Effector CD8-positive, alpha-beta T cell (primary cell): Measurements from ENCODE around the gene C2CD4C.
"Not testable (repeated sequence)": the region's sequence is repeated elsewhere in the genome, so short reads cannot be mapped to it uniquely, and the experiment has no call there.

Experiments
- DNase-seq: peaks from one replicate; lab custom pipeline; 2025; lab: John Stamatoyannopoulos, UW

The C2CD4C gene

DNA sequence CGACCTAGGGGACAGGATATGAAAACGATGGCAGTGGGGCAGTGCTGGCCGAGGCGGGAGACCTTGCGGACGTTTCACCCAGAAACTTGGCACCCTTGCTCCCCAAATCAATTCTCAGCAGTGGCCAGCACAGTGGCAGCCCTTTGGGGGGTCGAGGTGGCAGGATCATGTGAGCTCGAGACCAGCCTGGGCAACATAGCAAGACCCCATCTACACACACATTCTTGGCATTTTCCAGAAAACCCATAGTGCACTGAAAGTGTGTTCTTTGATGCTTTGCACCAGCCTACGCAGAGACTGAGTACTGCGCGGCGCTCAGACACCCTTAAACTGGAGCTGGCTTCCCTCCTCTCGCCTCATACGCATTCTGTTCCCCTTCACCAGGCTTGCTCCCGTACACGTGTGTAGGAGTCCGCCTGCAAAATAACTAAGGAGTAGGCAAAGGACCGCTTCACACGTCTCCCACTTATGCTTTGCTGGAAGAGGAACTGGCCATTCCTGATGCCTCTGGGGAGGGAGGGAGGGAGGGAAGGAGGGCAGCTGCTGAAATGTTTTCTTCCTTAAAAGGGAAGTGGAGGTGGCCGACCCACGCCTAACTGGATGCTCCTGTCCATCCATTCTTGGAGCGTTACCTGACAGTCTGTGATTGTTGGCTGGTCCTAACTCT, 40.9 kb downstream of the C2CD4C start:
- DNase-seq = no peak

- no peak for DNase-seq
Observed at GRCh38 chr19:367561-367960, 41.4 kb downstream of the C2CD4C start.

GRCh38 chr19:366951-367350, 42.0 kb downstream of the C2CD4C start:
- no peak for DNase-seq

- no peak for DNase-seq
Observed at GRCh38 chr19:366205-366783, 42.7 kb downstream of the C2CD4C start.

DNA sequence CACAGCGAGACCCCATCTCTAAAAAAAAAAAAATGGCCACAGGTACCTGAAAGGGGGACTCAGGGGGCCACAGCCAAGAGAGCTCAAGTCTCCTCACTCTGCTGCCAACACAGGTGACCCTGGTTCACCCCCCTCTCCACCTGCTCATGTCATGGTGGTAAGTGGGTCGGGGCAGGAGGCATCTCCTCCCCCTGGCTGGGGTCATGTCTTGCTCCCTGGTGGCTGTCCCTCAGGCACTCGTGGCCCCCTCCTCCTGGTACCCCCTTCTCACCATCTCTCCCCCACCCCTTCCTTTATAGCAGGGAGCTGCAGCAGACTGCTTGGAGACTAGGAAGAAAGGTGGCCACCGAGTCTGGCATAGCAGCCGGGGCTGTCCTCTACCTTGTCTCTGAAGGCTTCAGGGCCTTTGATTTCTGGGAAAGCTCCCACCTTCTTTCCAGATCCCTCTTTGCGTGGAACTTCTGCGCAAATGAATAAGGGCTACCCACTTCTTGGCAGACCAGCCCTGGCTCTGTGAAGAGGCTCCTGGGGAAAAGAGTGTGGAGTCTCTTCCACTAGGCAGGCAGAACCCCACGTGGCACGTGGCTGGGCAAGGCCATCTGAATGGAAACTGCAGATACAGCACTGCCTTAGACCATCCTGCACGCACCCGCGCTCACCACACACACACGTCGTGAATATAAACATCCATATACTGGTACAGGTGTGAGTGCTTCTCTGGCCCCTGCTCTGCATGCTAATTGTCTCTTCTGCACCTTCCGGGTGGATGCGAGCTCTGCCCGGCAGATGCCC, 44.3 kb downstream of the C2CD4C start:
- no peak for DNase-seq

DNA sequence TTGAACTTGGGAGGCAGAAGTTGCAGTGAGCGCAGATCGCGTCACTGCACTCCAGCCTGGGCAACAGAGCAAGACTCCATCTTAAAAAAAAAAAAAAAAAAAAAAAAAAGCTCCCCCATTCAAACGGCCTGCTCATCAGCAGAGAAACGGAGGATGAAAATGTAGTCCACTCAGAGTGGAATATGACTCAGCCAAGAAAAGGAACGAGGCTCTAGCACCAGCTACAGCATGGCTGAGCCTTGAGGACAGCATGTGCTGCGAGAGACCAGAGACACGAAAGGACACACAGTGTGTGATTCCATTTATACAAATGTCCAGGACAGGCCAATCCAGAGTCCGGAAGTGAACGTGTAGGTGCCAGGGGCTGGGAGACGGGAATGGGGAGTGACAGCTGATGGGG, 46.3 kb downstream of the C2CD4C start:
- DNase-seq = no peak

- no peak for DNase-seq
Observed at GRCh38 chr19:362154-362553, 46.8 kb downstream of the C2CD4C start.

DNA sequence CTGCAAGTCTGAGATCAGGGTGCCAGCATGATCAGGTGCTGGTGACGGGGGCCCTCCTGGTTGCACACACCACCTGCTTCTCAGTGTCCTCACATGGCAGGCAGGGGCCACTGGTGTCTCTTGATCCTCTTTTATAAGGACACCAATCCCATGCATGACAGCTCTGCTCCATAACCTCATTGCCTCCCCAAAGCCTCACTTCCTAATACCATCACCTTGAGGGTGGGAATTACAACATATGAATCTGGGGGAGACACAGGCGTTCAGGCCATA, 49.4 kb downstream of the C2CD4C start:
- no peak for DNase-seq

DNA sequence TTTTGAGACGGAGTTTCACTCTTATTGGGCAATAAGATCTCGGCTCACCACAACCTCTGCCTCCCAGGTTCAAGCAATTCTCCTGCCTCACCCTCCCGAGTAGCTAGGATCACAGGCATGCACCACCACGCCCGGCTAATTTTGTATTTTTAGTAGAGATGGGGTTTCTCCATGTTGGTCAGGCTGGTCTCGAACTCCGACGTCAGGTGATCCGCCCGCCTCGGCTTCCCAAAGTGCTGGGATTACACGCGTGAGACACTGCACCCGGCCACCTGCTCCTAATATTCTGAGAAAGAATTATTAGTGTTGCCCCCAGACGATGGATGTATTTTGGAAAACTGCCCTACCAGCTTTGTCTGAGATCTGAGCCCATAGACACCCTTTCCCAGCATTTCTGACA, 53.4 kb downstream of the C2CD4C start:
- DNase-seq = not testable (repeated sequence)
